Heart right ventricle (tissue), 16 donors: ENCODE data around the gene TIMM17A. TPM values are rescaled to one million over a fixed set of nuclear protein-coding genes. Genes with fewer than 3 reads are reported as not detected.

Experiments used
- ATAC-seq, 8 donors: fragments of 200-7000 bp; cut with Tn5 transposase; one replicate each; pipeline ENCODE4 v1.9.1; 2020; ENCODE audit warnings: mild to moderate bottlenecking in 8 of 8, moderate library complexity in 8 of 8, moderate number of reproducible peaks in 1 of 8
- DNase-seq, 2 donors: peaks; one replicate each; pipeline ENCODE4 v3.0.0-alpha.2; 2020
- H3K27ac ChIP-seq, 10 donors: fragments of 200-600 bp; sonication (generic) in 2 of 10; one replicate each; pipeline versions ENCODE4 v1.5.0 to v1.8.0; 2020 to 2022; ENCODE audit warnings: mild to moderate bottlenecking in 3 of 10
- H3K27me3 ChIP-seq, 7 donors: fragments of 200-600 bp; one replicate each; pipeline ENCODE4 v1.8.0; 2021 to 2022; ENCODE audit warnings: mild to moderate bottlenecking in 2 of 7
- H3K36me3 ChIP-seq, 9 donors: fragments of 200-600 bp; sonication (generic) in 1 of 9; one replicate each; pipeline versions ENCODE4 v1.5.0 to v1.8.0; 2020 to 2022; ENCODE audit warnings: mild to moderate bottlenecking in 2 of 9
- H3K4me1 ChIP-seq, 9 donors: fragments of 200-600 bp; sonication (generic) in 1 of 9; one replicate each; pipeline versions ENCODE4 v1.5.0 to v1.8.0; 2020 to 2022; ENCODE audit warnings: mild to moderate bottlenecking in 4 of 9
- H3K4me3 ChIP-seq, 10 donors: fragments of 200-600 bp; sonication (generic) in 2 of 10; one replicate each; pipeline versions ENCODE4 v1.5.0 to v1.8.0; 2020 to 2022; ENCODE audit warnings: mild to moderate bottlenecking in 7 of 10, moderate library complexity in 2 of 10
- H3K9me3 ChIP-seq, 11 donors: fragments of 200-600 bp in 10 of 11; sonication (generic) in 2 of 11; one replicate each; pipeline versions ENCODE4 v1.5.0 to v1.8.0; 2013 to 2022; ENCODE audit warnings: mild to moderate bottlenecking in 2 of 11, control low read depth in 1 of 11, moderate library complexity in 1 of 11
- WGBS, 2 donors: extraction: QIAGEN DNeasy Blood & Tissue Kit; methylation state at CpG; one replicate each; pipeline ENCODE4 v1.1.7; 2013; ENCODE audit warnings: inconsistent platforms in 1 of 2; 5-methylcytosine and 5-hydroxymethylcytosine counted together
- intact Hi-C, 10 donors: fragments of 100-400 bp; cut with DNase I; formaldehyde crosslinking; loops; one replicate each; pipeline versions ENCODE4 v1.11.1 to v1.14.2; 2022
- polyA plus RNA-seq, 2 donors: library from polyadenylated mRNA; stranded (reverse); fragments of 200-250 nt; gene quantifications; one replicate each; pipeline ENCODE4 v1.2.3, GENCODE V29; 2013
- total RNA-seq, 10 donors: library from RNA; stranded (reverse); fragmentation: NEBNext Ultra II Directional in 3 of 10; extraction: Animal tissue kit (Norgen Biotek cat#: 25700) in 3 of 10; gene quantifications; one replicate each; pipeline versions ENCODE4 v1.2.1 to v1.2.4, GENCODE V29; 2021 to 2023
- TF ChIP-seq, protein P1 (sequence below), 9 donors: fragments of 200-600 bp; sonication (generic) in 2 of 9; IDR thresholded peaks; one replicate each; pipeline versions ENCODE4 v1.5.0 to v1.8.0; 2021 to 2022; ENCODE audit warnings: antibody characterized with exemption in 9 of 9, mild to moderate bottlenecking in 5 of 9, moderate library complexity in 1 of 9
- donor health status: Arrhythmogenic right ventricular cardiomyopathy.
- donor health status: ischemic (EF 13 %, LVEDD 7.1; RV severe dilation, severe dysfunction).
- donor health status: healthy with polysubstance abuse.
- donor health status: DM: no; HTN: yes; CAD: no.
- donor health status: DM: no; HTN: no; CAD: no.
- donor health status: ischemic (EF 25% LVEDD 6.9; RV normal size, moderate dysfunction).
- donor health status: ischemic (EF 25% LVEDD 5.7; RV mildly dilated, moderate dysfunction).
- donor health status: healthy.
- donor health status: DM: yes; HTN: yes; CAD: no.
- donor health status: Ischemic cardiomyopathy.
- donor health status: ischemic (EF 35%, LVEDD 5.7; RV mildly dilated, moderate dysfunction).
- donor health status: nonischemic (EF 11% LVEDD 7.7; RV severe dilation, severe dysfunction).
- donor health status: DM: yes; HTN: yes; CAD: no.
- donor health status: PGD.
- donor health status: ischemic (EF 29% LVEDD 5.4; RV normal size, mild dysfunction).
- donor health status: nonischemic (EF 23%, LVEDD 6.1; RV moderate dilation, normal function).

The TIMM17A gene
- total and polyA plus RNA-seq, 12 donors, result 49.7 to 113 (median 88.9) TPM

DNA sequence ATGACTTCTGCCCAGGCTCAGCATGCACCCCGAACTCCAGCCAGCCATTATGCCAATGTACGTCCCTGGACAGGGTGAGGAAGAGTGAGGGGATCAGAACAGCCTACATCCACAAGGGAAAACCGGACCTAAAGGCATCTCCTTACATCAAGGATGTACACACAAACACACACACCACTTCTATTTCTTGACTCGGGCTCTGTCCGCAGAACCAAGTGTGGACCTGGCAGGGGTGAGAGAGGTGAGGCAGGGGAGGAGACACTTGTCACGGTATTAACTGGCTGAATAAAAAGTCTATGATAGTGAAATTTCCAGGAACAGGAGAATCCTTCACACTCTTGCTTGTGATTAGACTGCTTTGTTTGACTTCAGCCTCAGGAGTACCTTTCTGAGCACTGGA is 11.3 kb upstream of the TIMM17A start:
- H3K27ac ChIP-seq, result peak overlapping the region in 1 of 10 donors; percentile 15
- ATAC-seq, result no peak
- H3K9me3 ChIP-seq, result no peaks in the 10 kb centered on the region
- no peaks in the 10 kb centered on the region for H3K36me3 ChIP-seq
- WGBS, 2 donors, result 87 to 90% methylated on average over 6 of the region's 6 CpGs
- H3K4me1 ChIP-seq, result peaks cover 0 to 53% (median 6%) of the 10 kb centered on the region in 9 donors
- no peak for DNase-seq
- intact Hi-C loops, result loop anchor here in 1 of 10 donors (10.0 kb wide), 1 partner anchor 49 kb away; no protein-coding TSS in a partner anchor
- TF ChIP-seq, protein P1, sequence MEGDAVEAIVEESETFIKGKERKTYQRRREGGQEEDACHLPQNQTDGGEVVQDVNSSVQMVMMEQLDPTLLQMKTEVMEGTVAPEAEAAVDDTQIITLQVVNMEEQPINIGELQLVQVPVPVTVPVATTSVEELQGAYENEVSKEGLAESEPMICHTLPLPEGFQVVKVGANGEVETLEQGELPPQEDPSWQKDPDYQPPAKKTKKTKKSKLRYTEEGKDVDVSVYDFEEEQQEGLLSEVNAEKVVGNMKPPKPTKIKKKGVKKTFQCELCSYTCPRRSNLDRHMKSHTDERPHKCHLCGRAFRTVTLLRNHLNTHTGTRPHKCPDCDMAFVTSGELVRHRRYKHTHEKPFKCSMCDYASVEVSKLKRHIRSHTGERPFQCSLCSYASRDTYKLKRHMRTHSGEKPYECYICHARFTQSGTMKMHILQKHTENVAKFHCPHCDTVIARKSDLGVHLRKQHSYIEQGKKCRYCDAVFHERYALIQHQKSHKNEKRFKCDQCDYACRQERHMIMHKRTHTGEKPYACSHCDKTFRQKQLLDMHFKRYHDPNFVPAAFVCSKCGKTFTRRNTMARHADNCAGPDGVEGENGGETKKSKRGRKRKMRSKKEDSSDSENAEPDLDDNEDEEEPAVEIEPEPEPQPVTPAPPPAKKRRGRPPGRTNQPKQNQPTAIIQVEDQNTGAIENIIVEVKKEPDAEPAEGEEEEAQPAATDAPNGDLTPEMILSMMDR (IDR thresholded peaks at IDR 0.05), result no peak
- peak overlapping the region in 9 of 10 donors; percentile 37 to 70 (median 57) for H3K4me3 ChIP-seq
- H3K27me3 ChIP-seq, result peaks cover 0 to 42% (median 4%) of the 10 kb centered on the region in 7 donors

DNA sequence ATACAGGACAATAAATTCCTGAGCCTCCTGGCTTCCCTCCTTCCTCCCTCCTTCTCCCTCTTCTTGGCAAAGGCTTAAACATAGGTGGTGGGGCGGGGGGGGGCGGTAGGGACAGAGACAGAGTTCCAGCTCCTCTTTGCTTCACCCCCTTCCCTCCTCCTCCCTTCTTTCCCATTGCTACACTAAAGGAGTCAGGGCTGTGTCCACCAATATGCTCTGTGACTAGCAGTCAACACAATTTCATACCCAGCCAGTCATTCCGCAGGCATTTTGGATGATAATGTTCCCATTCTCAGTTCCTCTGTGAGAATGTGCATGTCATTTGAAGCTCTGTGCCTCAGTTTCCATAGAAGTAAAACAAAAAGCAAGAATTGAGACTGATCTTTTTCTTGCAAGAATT is 10.7 kb upstream of the TIMM17A start:
- no peak for ATAC-seq
- H3K4me3 ChIP-seq, result peak overlapping the region in 9 of 10 donors; percentile 37 to 70 (median 57)
- intact Hi-C loops, result loop anchor here in 4 of 10 donors (5.0 to 10.0 kb wide), 3 partner anchors 32 to 50 kb away; no protein-coding TSS in a partner anchor
- H3K4me1 ChIP-seq, result peaks cover 0 to 49% (median 6%) of the 10 kb centered on the region in 9 donors
- DNase-seq, result no peak
- TF ChIP-seq, protein P1 (IDR thresholded peaks at IDR 0.05), result no peak
- peaks cover 0 to 42% (median 4%) of the 10 kb centered on the region in 7 donors for H3K27me3 ChIP-seq
- H3K9me3 ChIP-seq, result no peaks in the 10 kb centered on the region
- no peaks in the 10 kb centered on the region for H3K36me3 ChIP-seq
- H3K27ac ChIP-seq, result no peak overlapping the region
- 55 to 74% methylated on average over 2 to 3 of the region's 3 CpGs for WGBS, 2 donors

DNA sequence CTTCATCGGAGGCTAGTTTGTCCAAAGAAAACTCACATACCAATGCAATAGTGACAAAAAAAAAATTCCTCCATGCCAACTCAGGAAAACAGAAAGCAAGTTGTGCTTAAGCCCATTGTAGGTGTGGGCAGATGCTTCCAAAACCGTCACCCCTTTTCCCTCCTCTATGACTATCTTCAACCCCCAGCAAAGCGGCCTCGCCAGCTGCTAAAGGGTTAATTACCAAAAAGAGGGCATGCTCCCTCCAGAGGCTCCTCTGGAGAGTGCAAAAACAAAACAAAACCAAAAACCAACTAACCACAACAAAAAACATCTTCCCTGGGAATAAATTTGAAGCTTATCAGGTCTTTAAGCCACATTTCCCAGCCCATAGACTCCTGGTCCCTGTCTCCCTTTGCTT is 10.1 kb upstream of the TIMM17A start:
- WGBS, 2 donors, result 43 to 61% methylated on average over 4 of the region's 4 CpGs
- intact Hi-C loops, result loop anchor here in 4 of 10 donors (5.0 to 10.0 kb wide), 3 partner anchors 33 to 50 kb away; no protein-coding TSS in a partner anchor

DNA sequence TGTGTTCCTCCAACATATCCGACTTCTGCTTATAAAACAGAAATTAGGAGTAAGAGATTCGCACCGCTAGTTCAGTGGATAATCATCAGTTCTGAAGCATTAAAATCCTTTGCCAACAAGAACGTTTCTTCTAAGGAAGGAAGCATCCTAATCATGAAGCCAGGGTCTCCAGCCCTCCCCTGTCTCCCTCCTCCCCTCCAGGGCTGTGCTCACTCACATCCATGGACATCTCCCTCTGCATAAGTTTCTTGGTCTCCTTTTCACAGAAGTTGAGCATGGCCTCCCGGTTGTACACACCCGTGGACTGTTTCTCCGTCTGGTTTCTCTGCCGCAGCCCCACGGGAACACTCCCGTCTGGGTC is 9.5 kb upstream of the TIMM17A start:
- WGBS, 2 donors, result 20% methylated on average over 10 of the region's 10 CpGs
- H3K27ac ChIP-seq, result peak overlapping the region in 9 of 10 donors; percentile 17 to 78 (median 65)
- H3K36me3 ChIP-seq, result no peaks in the 10 kb centered on the region
- H3K4me3 ChIP-seq, result peak overlapping the region; percentile 18 to 70 (median 52)
- H3K4me1 ChIP-seq, result peaks cover 0 to 47% (median 6%) of the 10 kb centered on the region in 9 donors
- no peak for DNase-seq
- ATAC-seq, result peak in 7 of 8 donors; percentile 2 to 40 (median 20)
- peaks cover 0 to 42% (median 4%) of the 10 kb centered on the region in 7 donors for H3K27me3 ChIP-seq
- TF ChIP-seq, protein P1 (IDR thresholded peaks at IDR 0.05), result no peak
- no peaks in the 10 kb centered on the region for H3K9me3 ChIP-seq
- intact Hi-C loops, result loop anchor here in 4 of 10 donors (5.0 to 10.0 kb wide), 3 partner anchors 34 to 51 kb away; no protein-coding TSS in a partner anchor

More for the DNA sequence above, 10.1 kb upstream of the TIMM17A start:
- no peaks in the 10 kb centered on the region for H3K9me3 ChIP-seq
- DNase-seq, result no peak
- H3K27ac ChIP-seq, result peak overlapping the region in 6 of 10 donors; percentile 17 to 78 (median 69)
- H3K36me3 ChIP-seq, result no peaks in the 10 kb centered on the region
- peak in 1 of 8 donors; percentile 55 for ATAC-seq
- H3K4me1 ChIP-seq, result peaks cover 0 to 45% (median 6%) of the 10 kb centered on the region in 9 donors
- TF ChIP-seq, protein P1 (IDR thresholded peaks at IDR 0.05), result peak in 8 of 9 donors; percentile 7 to 56 (median 26)
- H3K4me3 ChIP-seq, result peak overlapping the region; percentile 6 to 70 (median 52)
- H3K27me3 ChIP-seq, result peaks cover 0 to 42% (median 4%) of the 10 kb centered on the region in 7 donors
